Activated CD8-positive, alpha-beta memory T cell treated with anti-CD3 and anti-CD28 coated beads, Interleukin-2, amount 50 U/mL, for 4 hours (primary cell): Measurements from ENCODE around the gene GNB2.
"Not testable (repeated sequence)": the region's sequence is repeated elsewhere in the genome, so short reads cannot be mapped to it uniquely, and the experiment has no call there.

Experiments used
- DNase-seq: peaks from one replicate; pipeline ENCODE4 v3.0.0-alpha.2; 2020

The GNB2 gene

GRCh38 chr7:100701089-100701488 lies 27.5 kb downstream of the GNB2 start:
- DNase-seq: not testable (repeated sequence)

- DNase-seq: peak; percentile 81
These were observed 31.8 kb downstream of the GNB2 start for GRCh38 chr7:100705320-100705752.

DNA sequence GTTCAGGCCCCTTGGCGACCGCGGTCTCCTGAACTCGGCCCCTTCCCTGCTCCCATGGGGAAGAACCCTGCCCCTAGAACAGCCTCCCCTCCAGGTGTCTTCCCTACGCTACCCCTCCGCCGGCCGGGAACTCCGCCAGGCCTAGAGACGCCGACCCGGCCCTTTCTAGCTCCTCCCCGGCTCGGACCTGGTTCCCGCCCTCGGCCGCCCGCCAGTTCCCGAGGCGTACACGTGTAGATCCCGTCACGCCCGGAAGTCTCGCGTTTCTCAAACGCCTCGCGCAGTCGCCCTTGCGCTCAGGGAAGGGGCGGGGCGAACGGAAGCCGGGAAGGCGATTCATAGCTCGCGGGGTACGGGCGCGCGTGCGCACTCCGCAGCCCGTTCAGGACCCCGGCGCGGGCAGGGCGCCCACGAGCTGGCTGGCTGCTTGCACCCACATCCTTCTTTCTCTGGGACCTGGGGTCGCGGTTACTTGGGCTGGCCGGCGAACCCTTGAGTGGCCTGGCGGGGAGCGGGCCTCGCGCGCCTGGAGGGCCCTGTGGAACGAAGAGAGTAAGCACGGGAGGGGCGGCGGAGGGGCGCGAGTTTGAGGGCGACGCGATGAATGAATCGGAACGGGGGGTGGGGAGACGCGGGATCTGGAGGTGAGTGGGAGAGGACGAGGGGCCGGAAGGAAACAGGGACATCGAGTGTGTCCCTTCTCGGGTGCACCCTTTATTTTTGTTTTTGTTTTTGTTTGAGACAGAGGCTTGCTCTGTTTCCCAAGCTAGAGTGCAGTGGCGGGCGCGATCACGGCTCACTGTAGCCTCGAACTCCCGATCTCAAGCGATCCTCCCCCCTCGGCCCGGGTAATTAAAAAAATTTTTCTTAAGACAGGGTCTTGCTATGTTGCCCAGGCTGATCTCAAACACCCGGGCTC lies 32.5 kb downstream of the GNB2 start, which contains the start of gene POP7:
TSS of gene POP7 (plus strand) at position 369 of the 919 bp plus-strand sequence. CDS start 710 bp downstream, outside the sequence.
- DNase-seq: peak; percentile 98

DNA sequence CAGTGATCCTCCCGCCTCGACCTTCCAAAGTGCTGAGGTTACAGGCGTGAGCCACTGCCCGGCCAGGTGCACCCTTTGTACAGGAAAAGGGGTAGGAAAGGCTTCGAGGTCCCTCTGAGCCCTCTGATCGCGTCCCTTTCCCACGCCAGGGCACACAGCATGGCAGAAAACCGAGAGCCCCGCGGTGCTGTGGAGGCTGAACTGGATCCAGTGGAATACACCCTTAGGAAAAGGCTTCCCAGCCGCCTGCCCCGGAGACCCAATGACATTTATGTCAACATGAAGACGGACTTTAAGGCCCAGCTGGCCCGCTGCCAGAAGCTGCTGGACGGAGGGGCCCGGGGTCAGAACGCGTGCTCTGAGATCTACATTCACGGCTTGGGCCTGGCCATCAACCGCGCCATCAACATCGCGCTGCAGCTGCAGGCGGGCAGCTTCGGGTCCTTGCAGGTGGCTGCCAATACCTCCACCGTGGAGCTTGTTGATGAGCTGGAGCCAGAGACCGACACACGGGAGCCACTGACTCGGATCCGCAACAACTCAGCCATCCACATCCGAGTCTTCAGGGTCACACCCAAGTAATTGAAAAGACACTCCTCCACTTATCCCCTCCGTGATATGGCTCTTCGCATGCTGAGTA lies 33.3 kb downstream of the GNB2 start:
- DNase-seq: no peak

DNA sequence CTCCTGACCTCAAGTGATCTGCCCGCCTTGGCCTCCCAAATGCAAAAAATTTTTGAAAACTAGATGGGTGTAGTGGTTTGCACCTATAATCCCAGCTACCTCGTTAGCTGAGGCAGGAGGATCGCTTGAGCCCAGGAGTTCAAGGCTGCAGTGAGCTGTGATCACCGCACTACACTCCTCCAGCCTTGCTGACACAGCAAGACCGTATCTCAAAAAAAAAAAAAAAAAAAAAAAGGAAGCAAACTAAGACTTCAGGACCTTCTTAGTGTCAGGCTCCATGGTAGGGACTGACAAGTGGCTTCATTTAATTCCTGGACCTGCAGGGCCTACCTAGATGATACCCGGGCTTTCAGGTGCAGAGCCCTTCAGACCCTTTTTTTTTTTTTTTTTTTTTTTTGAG lies 34.9 kb downstream of the GNB2 start:
- DNase-seq: no peak

DNA sequence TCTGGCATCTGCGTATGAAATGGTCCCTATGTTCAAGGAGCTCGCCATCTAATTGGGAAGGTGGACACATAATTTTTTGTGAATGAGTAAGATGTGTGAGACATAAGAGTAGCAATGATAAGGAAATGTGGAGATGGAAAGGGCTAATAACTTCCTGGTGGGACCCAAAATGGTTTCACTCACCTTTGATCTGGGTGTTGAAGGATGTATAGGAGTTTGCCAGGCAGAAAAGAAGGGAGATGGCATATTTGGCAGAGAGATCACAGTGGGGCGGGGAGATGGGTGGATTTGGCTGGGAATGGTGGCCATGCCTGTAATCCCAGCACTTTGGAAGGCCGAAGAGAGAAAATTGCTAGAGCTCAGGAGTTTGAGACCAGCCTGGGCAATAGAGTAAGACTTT lies 36.9 kb downstream of the GNB2 start:
- DNase-seq: no peak

DNA sequence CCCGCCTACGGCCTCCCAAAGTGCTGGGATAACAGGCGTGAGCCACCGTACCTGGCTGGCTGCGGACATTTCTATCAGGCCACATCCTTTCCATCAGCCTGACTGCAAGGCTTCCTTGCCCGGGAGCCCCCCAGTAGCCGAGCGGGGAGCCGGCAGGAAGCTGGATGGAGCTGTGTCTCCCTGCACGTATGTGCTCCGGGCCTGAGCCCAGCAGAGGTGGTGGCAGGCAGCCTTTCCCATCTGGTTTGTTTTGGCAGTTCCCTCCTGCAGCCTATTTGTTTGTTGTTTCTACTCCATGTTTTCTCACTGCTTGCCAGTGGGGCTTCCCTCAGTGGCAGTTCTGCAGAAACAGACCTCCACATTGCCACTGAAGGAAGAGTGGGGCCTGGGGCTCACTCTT lies 37.8 kb downstream of the GNB2 start:
- DNase-seq: no peak

DNA sequence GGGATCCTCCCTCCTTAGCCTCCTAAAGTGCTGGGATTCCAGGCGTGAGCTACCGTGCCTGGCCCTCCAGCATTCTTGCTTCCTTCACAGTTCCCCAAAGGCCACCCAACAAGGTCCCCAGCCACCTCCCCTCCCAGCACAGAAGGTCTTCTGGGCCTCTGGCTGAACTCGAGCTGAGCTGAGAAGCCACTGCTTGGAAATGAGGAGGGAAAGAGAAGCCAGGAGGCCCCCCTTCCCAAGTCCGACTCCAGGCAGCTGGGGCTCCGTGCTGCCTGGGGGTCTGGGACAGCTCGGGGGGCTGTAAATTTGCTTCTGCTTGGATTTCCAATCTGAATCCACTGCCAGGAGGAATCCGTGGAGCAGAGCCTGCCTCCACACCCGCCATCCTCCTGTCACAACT lies 41.2 kb downstream of the GNB2 start:
- no peak for DNase-seq

GRCh38 chr7:100717073-100717472 lies 43.5 kb downstream of the GNB2 start:
- DNase-seq: not testable (repeated sequence)

- no peak for DNase-seq
These were observed 46.2 kb downstream of the GNB2 start for GRCh38 chr7:100719523-100720278.

DNA sequence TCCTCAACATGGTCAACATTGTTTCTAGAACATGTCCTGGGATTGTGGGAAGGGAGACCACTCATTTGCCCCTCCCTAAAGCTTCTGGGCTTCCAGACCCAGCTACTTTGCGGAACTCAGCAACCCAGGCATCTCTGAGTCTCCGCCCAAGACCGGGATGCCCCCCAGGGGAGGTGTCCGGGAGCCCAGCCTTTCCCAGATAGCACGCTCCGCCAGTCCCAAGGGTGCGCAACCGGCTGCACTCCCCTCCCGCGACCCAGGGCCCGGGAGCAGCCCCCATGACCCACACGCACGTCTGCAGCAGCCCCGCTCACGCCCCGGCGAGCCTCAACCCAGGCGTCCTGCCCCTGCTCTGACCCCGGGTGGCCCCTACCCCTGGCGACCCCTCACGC lies 46.7 kb downstream of the GNB2 start, which contains the start of gene EPO:
TSS of gene EPO (plus strand) at position 190 of the 392 bp plus-strand sequence. CDS start 513 bp downstream, outside the sequence.
- no peak for DNase-seq

DNA sequence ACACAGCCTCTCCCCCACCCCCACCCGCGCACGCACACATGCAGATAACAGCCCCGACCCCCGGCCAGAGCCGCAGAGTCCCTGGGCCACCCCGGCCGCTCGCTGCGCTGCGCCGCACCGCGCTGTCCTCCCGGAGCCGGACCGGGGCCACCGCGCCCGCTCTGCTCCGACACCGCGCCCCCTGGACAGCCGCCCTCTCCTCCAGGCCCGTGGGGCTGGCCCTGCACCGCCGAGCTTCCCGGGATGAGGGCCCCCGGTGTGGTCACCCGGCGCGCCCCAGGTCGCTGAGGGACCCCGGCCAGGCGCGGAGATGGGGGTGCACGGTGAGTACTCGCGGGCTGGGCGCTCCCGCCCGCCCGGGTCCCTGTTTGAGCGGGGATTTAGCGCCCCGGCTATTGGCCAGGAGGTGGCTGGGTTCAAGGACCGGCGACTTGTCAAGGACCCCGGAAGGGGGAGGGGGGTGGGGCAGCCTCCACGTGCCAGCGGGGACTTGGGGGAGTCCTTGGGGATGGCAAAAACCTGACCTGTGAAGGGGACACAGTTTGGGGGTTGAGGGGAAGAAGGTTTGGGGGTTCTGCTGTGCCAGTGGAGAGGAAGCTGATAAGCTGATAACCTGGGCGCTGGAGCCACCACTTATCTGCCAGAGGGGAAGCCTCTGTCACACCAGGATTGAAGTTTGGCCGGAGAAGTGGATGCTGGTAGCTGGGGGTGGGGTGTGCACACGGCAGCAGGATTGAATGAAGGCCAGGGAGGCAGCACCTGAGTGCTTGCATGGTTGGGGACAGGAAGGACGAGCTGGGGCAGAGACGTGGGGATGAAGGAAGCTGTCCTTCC lies 47.3 kb downstream of the GNB2 start:
- DNase-seq: no peak

GRCh38 chr7:100721505-100721812 lies 47.9 kb downstream of the GNB2 start:
- no peak for DNase-seq

DNA sequence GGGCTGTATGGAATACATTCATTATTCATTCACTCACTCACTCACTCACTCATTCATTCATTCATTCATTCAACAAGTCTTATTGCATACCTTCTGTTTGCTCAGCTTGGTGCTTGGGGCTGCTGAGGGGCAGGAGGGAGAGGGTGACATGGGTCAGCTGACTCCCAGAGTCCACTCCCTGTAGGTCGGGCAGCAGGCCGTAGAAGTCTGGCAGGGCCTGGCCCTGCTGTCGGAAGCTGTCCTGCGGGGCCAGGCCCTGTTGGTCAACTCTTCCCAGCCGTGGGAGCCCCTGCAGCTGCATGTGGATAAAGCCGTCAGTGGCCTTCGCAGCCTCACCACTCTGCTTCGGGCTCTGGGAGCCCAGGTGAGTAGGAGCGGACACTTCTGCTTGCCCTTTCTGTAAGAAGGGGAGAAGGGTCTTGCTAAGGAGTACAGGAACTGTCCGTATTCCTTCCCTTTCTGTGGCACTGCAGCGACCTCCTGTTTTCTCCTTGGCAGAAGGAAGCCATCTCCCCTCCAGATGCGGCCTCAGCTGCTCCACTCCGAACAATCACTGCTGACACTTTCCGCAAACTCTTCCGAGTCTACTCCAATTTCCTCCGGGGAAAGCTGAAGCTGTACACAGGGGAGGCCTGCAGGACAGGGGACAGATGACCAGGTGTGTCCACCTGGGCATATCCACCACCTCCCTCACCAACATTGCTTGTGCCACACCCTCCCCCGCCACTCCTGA lies 49.1 kb downstream of the GNB2 start:
- DNase-seq: no peak

- no peak for DNase-seq
These were observed 50.3 kb downstream of the GNB2 start for GRCh38 chr7:100723732-100724275.

GRCh38 chr7:100724364-100724763 lies 50.8 kb downstream of the GNB2 start:
- DNase-seq: not testable (repeated sequence)

DNA sequence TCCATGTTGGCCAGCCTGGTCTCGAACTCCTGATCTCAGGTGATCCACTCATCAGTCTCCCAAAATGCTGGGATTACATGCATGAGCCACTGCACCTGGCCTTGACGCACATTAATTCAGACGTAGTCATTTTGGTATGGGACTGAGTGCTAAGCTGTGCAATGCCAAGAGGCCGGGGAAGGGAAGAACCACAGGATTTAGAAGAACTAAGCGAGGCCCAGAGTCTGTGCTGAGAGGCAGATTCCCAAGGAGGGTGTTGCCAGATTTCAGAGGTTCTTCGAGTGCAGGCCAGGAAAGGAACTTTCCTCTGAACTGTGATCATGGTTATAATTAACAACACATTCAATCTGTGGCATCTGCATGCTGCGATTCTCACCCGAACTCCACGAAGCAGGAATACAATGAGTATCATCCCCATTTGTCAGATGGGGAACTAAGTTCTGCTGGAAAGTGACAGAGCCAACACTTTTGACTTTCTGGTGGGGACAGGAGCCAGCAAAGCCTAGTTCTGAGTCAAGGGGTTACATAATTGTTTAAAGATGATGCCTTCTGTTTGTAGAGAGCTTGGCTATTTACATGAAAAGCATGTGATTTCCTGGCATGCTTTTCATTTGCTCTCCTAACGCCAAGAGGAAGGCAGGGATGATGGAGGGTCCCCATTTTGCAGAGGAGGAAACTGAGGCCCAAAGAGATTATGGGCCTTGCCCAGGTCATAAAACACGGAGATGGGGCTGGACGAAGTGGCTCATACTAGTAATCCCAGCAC lies 53.6 kb downstream of the GNB2 start:
- DNase-seq: no peak

DNA sequence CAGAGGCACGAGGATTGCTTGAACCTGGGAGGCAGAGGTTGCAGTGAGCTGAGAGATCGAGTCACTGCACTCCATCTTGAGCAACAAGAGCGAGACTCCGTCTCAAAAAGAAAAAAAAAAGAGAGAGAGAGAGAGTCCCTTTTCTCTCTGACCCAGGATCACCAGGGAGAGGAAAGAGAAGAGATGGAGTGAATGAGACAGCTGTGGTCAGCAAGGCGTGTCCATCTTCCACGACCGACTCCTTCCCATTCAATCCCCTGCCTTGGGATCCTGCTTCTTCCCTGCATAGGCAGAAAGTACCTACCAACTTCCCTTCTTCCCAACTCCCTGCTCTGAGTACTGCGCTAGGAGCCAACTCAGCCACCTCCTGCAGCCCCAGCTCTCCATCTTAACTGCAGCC lies 54.7 kb downstream of the GNB2 start:
- DNase-seq: no peak
